IPS DF 4.7 (cell line): Measurements from ENCODE around the gene PARP4.
"Not testable (repeated sequence)": the region's sequence is repeated elsewhere in the genome, so short reads cannot be mapped to it uniquely, and the experiment has no call there.

Source experiments
- DNase-seq: peaks from one replicate; pipeline ENCODE4 v3.0.0-alpha.2; 2013; ENCODE audit warnings: low spot score; ENCODE audit errors: extremely low read depth

The PARP4 gene

DNA sequence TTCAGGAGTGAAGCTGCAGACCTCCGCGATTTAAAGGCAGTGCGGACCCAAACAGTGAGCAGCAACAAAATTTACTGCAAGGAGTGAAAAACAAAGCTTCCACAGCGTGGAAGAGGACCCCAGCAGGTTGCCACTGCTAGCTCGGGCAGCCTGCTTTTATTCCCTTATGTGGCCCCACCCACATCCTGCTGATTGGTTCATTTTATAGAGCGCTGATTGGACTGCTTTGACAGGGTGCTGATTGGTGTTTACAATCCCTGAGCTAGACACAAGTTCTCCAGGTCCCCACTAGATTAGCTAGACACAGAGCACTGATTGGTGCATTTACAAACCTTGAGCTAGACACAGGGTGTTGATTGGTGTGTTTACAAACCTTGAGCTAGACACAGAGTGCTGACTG lies 6.3 kb downstream of the PARP4 start:
- DNase-seq, result not testable (repeated sequence)

DNA sequence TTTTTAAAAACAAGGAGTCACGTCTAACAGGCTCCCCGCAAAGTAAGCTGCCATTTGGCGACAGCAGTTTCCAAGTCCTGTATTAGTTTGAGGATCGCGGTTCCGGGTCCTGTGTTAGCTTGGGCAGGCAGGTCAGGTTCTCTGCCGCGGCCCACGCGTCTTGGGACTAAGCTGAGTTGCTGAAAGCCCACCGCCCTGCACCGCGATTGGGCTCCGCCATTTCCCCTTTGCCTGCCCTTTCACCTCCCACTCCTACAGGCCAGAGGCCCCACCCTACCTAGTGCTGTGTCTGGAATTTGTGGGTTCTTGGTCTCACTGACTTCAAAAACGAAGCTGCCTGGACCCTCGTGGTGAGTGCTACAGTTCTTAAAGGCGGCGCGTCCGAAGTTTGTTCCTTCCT lies 6.8 kb downstream of the PARP4 start:
- no peak for DNase-seq

DNA sequence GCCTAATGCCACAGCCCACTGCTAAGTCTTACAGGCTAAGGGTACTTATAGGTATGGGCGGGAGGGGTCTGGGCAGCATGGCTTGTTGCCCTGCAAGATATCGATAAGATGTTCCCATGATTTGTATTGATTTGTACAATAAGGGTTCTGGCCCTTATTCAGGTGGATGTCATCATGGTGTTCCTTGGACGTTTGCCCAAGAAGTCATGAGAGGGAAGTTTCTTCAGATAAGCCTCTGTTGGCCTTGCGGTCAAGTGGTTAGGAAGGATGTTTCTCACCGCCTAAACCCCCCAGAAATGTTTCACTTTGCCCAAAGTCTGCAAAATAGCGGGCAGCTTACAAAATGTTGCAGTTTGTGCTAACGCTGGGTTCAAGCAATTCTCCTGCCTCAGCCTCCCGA lies 7.3 kb downstream of the PARP4 start:
- DNase-seq, result no peak

DNA sequence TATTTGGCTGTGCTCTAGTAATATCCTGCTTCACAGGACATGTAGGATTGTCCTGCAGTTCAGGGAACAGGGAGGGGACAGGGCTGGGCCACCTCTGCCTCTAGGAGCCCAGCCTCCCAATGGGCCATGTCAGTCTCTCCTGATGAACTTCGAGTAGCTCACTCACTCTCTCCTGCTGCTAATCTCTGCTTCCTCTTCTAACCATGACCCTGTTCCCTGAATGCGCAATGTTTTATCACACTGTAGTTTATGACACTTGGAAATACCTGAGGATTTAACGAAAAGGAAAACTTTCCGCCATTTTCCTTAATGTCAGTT lies 9.2 kb downstream of the PARP4 start:
- no peak for DNase-seq

DNA sequence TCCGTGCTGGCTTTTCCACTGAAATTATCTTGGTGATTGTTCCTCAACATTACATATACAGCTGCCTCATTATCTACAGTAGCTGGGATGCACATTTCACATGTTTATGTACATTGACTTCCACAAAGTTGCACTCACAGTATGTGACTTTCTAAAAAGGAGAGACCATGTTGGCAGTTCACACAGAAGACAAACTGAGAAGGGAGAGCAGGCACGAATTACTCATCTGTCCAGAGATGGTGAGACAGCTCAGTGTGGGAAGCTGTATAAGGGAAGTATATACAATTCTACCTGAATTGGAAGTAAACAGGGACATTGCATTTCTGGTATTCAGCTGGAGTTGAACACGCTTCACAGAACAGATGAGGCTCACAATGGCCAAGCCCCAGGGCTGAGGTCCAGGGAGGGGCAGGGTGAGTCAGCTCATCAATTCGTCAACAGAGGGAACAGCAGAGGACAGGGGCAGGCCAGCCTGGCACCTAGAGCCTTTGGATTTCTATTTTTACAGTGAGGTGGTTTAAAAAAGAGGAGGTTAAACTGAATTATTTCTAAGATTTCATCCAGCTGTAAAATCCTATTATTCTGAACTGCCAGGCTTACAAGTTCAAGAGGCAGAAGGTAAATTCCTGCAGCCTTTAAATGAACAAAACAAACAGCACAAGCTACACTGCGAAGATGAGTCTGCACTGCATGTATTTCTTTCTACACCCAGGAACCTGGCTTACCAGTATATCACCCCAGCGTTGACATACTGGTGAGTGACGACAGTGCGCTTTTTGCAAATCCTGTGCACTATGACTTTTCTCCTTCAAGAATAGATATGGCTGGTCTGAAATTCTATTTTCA lies 9.8 kb downstream of the PARP4 start:
- DNase-seq, result no peak

DNA sequence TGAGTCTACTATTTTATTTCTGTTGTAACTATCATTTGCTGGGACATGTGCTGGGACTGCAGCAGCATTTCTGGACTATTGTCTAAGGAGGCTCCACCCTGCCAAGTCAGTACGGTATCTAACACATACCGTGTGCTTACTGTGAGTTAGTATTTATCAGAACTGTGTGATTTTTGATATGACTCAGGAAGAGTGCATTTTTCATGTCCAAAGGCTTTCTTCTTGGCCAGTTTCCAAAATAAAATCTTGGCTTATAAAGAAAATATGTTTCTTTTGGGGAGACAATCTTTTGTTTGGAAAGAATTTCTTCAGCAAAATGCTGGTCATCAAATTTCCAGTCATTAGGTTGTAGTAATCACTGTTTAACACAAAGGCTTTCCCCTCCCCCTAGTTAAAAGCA lies 11.6 kb downstream of the PARP4 start:
- DNase-seq, result no peak

DNA sequence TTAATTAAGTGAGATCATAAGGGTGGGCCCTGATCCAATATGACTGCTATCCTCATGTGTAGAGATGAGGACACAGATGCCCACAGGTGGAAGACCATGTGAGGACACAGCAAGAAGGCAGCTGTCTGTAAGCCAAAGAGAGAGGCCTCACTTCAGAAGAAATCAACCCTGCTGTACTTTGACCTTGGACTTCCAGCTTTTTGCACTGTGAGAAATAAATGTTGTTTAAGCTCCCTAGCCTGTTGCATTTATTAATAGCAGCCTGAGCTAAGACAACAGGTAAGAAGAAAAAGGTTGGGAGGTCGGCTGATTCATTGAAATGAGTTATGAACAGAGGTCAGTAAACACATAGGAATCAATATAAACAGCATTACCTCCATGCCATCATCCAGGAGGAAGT lies 14.8 kb downstream of the PARP4 start:
- no peak for DNase-seq

DNA sequence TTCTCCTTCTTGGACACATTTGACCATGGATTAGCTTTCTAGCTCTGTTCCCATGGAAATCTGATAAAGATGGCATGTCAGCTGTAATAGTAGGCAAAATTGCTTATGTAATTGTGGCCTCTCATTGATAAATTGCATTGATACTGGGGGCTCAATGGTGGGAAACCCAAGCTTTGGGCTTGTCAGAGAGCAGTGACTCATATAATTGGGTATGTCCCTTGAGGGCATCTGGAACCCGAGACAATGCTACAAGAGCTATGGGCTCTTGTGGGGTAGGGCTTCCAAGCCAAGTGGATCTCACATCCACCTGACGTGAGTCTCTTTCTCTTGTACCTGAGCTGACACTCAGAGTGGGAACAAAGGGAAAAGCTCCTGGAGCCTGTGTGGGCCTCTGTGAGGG lies 16.3 kb downstream of the PARP4 start:
- DNase-seq, result not testable (repeated sequence)

DNA sequence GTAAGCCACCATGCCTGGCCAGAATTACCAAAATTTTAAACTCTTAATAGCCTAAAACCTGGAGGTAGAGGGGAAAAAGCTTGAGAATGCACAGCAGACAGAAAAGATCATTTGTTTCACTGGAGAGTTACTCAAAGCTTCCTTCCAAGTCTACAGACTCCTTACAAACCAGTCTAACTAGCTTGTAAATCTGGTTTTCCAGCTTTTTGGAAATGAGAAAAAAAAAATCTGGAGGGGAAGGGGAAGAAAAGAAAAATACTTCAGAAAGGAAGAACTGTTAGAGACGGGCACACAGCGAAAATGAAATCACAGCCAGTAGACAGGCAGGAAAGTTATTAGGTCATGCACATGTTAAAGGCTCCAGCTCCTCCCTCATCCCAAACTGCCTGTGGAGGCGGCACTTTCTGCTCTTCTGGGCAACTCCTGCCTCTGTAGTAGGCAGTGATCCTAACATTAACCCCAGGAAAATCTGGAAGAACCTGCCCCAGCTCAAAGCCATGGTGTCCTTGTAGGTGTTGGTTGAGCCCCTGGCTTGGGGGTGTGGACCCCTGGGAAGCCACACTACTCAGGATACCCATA lies 17.3 kb downstream of the PARP4 start:
- DNase-seq, result no peak

DNA sequence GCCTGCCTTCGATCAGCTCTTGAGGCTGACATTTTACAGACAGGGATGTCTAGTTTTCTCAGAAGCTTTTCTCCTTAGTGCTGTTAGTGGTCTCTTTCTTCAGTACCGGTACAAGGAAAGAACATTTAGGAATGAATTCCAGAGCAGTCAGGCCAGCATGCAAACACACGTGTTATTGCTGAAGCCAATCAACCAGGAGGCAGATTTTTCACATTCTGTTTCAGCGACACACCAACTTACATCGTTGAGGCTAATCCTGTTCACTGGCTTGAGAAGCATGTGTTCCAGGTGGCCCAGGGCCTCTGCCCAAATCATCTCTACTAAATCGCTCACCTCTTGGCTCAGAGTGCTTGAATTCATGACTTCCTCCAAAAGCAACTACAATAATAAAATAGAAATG lies 19.2 kb downstream of the PARP4 start:
- no peak for DNase-seq

DNA sequence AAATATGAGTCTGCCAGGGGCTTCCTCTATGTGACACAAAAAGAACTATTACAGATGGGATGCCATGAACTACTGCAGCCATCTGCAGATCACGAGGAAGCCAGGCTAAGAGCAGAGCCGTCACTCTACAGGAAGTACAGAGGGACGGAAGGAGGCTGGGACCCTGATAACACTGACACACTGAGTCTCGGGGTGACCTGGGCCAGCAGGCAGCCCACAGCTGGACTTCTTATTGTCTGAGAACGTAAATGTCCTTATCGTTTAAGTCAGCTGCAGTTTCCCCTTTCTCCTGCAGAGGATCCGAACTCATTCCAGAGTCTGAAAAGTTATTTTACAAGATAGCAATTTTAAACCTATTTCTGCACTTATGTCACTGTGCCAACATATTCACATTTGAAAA lies 20.7 kb downstream of the PARP4 start:
- no peak for DNase-seq

DNA sequence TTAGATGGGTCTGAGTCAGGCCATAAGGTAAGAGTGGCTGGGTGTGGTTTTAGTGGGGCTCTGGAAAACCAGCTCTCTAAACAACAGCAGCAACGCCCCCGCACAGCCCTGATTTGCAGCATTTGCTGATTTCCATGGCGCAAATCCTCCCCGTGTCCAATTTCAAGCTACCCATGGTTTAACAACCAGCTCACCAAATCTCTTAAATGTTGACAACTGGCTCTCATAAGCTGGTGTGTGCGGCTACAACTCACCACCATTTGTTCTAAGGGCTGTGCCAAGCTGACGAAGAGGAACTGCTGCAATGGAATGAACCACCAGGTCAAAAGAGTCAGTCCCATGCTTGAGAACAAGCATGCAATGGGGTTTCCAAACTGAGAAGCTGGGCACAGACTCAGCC lies 22.9 kb downstream of the PARP4 start:
- no peak for DNase-seq

DNA sequence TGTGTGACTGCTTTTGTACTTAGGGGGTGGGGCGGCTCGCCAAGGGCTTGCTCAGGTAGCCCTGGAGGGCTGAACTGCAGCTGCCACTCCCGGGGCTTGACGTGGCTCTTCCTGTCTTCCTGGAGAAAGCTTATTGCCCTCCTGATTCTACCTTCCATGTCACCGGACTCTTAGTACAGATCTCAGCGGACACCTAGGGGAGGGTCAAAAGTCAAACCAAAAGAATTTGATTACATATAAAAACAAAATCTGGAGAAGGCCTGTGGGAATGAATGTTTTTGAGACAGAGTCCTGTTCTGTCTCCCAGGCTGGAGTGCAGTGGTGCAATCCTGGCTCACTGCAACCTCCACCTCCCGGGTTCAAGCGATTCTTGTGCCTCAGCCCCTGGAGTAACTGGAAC lies 24.5 kb downstream of the PARP4 start:
- not testable (repeated sequence) for DNase-seq

DNA sequence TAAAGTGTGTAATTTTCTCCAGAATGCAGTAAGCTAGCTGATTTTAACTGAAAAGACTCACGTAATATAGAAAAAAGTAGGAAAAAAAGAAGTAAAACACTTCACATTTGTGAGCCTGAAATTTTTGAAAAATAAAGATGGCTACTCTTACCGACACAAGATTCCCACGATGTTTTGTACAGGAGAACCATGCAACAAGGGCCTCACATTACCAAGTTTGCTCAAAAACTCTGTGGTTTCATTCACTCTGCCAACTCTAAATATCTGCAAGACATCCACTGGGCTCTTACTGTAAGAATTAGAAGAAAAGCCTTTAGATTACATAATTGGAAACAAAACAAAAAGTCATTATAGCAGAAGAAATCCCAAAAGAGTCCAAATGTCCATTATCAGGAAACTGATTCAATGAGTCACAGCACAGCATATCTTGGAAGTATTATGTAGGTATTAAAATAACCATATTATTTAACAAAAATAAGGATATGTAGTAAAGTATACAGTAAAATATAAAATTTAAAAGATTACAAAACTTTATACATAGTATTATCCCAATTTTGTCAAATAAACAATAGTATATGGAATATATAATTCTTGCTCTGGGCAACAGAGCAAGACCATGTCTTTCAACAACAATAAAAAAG lies 26.4 kb downstream of the PARP4 start:
- not testable (repeated sequence) for DNase-seq

DNA sequence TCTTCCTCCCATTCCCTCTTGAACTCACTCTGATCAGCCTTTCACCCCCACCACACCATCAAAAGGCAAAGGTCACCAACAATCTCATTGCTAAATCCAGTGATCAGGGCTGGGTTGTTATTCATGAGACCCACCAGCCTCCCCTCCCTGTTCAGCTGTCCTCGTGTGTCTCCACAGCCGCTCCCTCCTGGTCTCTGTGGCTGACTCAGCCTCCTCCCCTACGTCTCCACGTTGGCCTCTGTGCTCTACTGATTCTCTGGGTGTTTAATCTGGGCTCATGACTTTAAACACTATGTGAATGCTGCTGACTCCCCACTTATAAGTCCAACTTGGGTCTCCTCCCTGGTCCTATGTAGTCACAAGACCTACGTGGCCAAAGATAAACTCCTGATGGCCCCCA lies 38.9 kb downstream of the PARP4 start:
- no peak for DNase-seq

DNA sequence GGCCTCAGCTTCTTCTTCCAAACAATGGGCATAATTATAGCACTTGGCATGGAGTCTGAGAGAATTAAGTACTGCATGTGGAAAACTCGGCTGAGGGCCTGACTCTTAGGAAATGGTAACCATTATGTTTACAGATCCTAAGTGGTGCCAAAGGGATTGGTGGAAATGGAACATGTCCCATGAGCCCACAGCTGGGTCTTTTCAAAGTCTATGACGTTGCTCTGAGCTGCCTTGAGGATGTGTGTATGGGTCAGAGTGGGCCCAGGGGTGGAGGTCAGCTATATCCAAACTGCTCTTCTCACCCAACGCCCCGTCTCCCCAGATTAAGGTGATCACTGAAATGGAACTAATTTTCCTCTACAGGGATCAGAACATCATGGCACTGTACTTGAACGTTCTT lies 40.4 kb downstream of the PARP4 start:
- not testable (repeated sequence) for DNase-seq

DNA sequence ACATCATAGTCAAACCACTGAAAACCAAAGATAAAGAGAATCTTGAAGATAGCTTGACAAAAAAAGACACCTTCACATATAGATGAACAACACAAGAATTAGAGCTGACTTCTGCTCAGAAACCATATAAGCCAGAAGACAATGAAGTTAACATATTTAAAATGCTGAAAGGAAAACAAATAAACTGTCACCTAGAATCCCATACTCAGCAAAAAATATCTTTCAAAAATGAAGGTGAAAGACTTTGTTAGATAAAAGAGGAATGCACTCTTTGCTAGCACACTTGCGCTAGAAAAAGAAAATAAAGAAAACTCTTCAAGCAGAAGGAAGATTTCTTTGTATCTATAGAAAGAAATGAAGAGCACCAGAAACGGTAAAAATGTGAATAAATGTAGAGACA lies 49.5 kb downstream of the PARP4 start:
- DNase-seq, result no peak

DNA sequence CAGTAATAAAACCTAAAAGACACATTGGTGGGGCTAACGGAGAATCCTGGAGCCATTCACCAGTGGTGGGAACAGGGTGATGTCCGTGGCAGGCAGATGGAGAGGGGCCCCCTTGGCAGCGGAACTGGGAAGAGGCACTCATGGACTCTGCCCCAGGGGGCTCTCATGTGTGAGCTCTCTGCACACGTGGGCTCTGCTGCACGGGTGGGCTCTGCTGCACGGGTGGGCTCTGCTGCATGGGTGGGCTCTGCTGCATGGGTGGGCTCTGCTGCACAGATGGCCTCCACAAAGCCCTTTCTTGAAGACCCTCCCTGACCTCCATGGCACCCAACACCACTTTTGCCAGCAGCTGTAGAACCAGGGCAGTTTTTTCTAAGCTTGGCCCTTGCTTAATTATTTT lies 52.3 kb downstream of the PARP4 start:
- DNase-seq, result no peak

DNA sequence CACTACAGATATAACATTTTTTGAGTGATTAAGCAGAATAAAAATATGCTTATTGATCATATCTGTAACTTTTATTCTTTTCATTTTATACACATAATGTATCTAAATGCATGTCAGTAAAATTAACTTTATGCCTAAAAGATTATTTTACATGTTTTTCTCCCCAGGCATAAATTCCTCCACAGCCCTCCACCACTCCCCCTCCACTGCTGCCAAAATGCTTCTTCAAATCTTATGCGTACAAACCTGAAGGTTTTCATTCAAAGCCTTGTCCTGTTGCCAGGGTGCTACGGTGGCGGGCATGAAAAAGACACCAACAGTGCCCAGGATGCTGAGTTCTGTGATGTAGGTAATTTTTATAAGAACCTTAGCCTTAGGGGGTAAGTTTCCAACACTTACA lies 52.9 kb downstream of the PARP4 start:
- no peak for DNase-seq

DNA sequence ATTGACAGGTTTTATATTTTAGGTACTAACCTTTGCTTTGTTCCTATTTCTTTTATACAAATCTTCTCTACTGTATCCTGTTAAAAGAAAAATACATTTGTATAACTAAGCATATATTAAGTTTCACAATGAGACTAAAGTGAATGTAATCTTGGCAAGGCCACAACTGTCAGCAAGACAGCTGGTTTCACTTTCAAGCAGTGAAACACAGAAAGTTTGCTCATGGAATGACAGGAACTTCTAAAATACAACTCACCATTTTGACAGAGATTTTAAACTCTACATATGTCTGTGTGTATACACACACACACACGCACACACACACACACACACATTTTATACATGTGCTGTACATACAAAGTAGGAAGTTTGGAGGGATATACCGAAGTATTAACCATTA lies 53.3 kb downstream of the PARP4 start:
- DNase-seq, result no peak

DNA sequence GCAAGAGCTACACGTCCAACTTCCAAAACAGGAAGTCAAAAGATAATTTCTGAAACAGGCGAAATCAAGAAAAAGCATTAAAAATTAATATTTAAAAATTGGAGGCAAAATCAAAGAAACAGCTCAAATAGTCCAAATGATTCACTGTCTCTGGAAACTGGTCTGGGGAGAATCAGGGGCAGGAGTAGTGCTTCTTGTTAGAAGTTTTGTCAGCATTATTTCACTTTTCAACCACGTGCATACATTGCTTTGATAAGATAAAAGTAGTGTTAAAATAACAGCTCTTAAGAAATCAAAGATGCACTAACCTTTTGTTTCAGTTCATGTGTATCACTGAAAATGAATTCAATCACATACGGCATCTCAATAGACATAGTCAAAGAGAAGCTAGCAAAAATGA lies 53.8 kb downstream of the PARP4 start:
- DNase-seq, result no peak

DNA sequence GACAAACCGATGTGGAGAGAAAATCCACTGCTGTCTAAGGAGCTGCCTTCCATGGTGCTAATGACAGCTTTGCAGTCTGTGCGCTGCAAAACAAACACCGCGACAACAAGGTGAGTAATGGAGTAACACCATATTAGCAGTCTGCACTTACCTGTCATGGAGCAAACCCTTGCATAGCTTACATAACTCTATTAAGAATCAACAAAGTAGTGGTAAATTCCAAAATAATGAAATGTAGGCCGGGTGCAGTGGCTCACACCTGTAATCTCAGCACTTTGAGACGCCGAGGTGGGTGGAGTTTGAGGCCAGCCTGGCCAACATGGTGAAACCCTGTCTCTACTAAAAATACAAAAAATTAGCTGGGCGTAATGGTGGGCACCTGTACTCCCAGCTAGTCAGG lies 56.2 kb downstream of the PARP4 start:
- no peak for DNase-seq

DNA sequence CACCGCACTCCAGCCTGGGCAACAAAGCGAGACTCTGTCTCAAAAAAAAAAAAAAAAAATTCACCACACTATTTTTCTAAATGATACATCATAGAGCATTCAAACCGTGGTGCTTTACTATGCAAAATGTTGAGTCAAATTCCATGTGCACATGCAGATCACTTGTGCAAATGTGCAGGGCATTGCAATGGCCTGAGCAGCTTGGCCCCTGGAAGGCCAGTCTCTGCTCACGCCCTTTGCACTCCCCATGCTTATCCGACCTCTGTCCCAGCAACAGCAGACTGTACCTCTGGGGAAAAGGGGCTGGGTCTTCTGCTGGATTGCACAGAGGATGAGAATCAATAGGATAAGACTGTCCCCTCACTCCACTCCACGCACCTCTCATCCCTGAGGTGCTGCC lies 58.5 kb downstream of the PARP4 start:
- no peak for DNase-seq
